GM20000 (cell line): ENCODE results near the gene UNC119.

ENCODE experiments used
- DNase-seq: peaks from one replicate; pipeline ENCODE4 v3.0.0; 2012; ENCODE audit warnings: low spot score
- TF ChIP-seq, protein P1 (sequence below): IDR thresholded peaks from 2 replicates; pipeline ENCODE4 v1.5.1; 2012; ENCODE audit warnings: mild to moderate bottlenecking, control low read depth; ENCODE audit errors: extremely low read depth, missing control alignments

The UNC119 gene

DNA sequence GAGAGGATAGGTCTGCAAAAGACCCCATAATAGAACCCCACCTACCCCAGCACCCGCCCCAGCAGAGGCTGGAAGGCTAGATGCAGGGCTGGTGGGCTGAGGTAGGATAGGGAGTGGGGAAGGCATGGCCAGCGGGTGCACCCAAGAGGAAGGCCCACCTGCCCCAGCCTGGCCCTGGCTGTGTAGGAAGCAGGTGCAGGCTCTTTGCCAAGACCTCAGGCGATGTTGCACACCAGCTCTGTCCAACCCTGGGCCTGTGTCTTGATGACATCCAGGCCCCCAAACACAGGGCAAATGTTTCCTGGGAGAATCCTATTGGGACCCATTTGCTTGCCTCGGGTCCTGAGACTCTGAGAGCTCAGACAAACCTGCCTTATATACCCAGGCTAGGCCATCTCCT lies 12.2 kb downstream of the UNC119 start:
- TF ChIP-seq, protein P1, sequence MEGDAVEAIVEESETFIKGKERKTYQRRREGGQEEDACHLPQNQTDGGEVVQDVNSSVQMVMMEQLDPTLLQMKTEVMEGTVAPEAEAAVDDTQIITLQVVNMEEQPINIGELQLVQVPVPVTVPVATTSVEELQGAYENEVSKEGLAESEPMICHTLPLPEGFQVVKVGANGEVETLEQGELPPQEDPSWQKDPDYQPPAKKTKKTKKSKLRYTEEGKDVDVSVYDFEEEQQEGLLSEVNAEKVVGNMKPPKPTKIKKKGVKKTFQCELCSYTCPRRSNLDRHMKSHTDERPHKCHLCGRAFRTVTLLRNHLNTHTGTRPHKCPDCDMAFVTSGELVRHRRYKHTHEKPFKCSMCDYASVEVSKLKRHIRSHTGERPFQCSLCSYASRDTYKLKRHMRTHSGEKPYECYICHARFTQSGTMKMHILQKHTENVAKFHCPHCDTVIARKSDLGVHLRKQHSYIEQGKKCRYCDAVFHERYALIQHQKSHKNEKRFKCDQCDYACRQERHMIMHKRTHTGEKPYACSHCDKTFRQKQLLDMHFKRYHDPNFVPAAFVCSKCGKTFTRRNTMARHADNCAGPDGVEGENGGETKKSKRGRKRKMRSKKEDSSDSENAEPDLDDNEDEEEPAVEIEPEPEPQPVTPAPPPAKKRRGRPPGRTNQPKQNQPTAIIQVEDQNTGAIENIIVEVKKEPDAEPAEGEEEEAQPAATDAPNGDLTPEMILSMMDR, result no peak

DNA sequence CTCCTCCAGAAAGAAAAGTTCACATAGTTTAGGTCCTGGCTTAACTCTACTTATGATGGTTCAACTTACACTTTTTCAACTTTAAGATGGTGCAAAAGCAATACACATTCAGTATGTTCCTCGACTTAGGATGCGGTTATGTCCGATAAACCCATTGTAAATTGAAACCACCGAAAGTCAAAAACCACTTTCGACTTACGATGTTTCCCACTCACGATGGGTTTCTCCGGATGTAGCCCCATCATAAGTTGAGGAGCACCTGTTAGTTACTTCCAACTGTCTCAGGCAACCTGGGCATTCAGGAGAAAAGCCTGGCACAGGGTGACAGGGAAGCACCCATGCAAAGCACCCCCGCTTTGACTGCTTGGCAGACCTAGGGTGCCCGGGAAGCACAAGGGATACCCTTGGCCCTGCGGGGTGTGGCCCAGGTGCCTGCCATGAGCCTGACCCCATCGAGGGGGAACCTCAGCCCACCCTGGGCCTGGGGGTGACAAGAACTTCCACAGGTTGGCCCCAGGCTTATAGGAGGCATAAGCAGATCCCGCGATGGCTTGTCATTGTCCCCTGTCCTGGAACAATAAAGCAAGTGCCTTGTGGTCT lies 14.0 kb downstream of the UNC119 start:
- TF ChIP-seq, protein P1, result no peak
- no peak for DNase-seq

More for the DNA sequence above, 12.2 kb downstream of the UNC119 start:
- no peak for DNase-seq

DNA sequence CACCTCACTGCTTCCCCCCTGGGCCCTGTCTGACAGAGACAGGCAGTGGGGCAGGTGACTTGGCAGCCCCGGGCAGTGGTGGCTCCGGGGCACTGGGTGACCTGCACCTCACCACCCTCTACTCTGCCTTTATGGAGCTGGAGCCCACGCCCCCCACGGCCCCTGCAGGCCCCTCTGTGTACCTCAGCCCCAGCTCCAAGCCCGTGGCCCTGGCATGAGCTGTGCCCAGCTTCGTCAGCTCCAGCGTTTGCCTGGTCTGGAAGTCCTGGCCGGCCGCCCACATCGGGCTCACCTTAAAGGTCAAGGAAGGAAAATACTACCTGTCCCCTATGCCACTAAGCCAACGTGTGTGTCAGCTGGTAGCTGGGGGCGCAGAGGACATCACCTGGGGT lies 15.2 kb downstream of the UNC119 start:
- no peak for DNase-seq
- TF ChIP-seq, protein P1, result no peak

DNA sequence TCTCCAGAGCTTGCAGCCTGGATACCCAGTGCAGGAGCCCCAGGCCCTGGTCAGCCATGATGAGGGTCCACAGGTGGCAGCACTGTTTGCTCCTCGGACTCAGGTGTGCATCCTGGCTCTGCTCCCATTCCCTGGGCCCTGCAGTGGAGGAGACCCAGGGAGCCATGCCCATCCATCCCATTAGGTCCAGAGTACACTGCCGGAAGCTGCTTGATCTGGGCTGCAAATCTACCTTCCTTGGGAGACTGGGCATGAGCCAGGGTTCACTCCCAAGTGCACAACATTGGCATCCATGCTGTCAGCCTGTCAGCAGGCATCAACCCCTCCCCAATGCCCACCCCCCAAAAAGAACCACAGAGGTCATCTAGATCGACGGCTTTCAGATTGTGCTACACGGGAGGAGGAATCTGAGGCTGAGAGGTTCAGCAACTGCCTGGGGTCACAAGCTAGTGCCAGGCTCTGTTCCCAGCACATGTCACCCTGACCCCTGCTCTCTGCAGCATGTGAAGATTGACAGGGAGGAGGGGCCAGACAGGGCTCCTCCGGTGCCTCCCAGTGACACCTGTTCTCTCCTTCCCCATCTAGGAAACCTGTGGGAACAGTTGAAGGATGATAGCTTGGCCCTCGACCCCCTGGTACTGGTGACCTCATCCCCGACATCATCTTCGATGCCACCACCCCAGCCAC lies 15.7 kb downstream of the UNC119 start:
- no peak for DNase-seq
- TF ChIP-seq, protein P1, result no peak

DNA sequence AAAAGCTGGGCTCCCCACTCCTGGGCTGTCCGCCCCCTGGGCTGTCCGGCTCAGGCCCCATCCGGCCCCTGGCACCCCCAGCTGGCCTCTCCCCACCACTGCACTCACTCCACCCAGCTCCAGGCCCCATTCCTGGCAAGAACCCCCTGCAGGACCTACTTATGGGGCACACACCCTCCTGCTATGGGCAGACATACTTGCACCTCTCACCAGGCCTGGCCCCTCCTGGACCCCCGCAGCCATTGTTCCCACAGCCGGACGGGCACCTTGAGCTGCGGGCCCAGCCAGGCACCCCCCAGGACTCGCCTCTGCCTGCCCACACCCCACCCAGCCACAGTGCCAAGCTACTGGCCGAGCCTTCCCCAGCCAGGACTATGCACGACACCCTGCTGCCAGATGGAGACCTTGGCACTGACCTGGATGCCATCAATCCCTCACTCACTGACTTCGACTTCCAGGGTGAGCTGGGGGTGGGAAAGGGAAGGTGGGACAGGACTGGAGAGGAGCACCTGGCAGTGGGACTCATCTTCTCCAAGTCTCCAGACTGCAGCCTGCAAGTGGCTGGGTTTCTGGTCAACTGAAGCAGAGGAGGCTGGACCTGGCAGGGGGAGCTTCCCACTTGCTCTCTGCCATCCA lies 17.6 kb downstream of the UNC119 start:
- DNase-seq, result no peak
- TF ChIP-seq, protein P1, result no peak

DNA sequence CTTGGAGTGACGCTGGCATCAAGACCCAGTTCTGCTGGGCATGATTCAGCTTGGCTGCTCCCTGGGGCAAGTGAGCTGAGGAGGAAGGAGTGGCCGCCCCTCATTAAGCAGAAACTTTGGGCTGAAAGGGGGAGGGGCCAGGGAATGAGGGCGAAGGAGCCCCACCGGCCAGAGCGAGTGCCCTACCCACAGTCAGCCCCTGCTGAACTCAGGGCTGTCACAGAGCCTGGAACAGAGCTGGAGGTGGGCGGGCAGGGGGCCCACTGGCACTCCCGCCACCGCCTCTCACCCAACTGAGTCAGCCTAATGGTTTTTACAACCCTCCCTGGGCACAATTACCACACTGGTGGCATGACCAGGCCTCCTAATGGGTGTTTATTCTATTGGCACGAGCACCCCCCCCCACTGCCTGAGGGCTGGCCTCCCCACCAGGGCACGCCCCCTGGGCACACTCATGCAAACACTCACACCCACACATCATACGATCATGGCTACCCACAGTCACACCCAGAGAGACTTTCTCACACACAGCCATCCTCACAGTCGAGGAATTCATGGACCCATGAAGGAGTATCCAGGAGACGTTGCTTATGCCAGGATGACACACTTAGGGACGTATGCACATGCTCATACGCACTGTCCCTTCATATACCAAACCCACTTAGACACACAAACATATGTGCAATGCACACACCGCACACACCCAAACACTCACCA lies 19.2 kb downstream of the UNC119 start:
- TF ChIP-seq, protein P1, result no peak
- DNase-seq, result no peak
